HepG2 (cell line): ENCODE results near the gene TNFRSF6B. TPM values are rescaled to one million over a fixed set of nuclear protein-coding genes. Genes with fewer than 3 reads are reported as not detected.

Source experiments
- ATM ChIP-seq: fragments of 450-650 bp; IDR thresholded peaks from 2 replicates; pipeline ENCODE4 v1.7.1; 2017; ENCODE audit warnings: mild to moderate bottlenecking, borderline replicate concordance
- CC2D1A ChIP-seq: sonication (generic); formaldehyde crosslinking; IDR thresholded peaks from 2 replicates; pipeline ENCODE4 v1.8.1; 2023; ENCODE audit warnings: mild to moderate bottlenecking, missing genetic modification reagents
- ESRRA ChIP-seq: sonication (generic); formaldehyde crosslinking; IDR thresholded peaks from 2 replicates; pipeline ENCODE4 v1.5.1; 2020; ENCODE audit warnings: mild to moderate bottlenecking, low read depth, missing genetic modification reagents
- FOSL1 ChIP-seq: sonication (generic); formaldehyde crosslinking; IDR thresholded peaks from 2 replicates; pipeline ENCODE4 v1.9.0; 2021; ENCODE audit warnings: missing genetic modification reagents, borderline replicate concordance
- GABPB1 ChIP-seq: IDR thresholded peaks from 2 replicates; pipeline ENCODE4 v1.6.1; 2016; ENCODE audit warnings: mild to moderate bottlenecking, missing genetic modification reagents, moderate library complexity, missing compliant biosample characterization
- HDAC1 ChIP-seq: sonication (generic); formaldehyde crosslinking; IDR thresholded peaks from 2 replicates; pipeline ENCODE4 v1.5.1; 2020; ENCODE audit warnings: mild to moderate bottlenecking, missing genetic modification reagents
- IRF9 ChIP-seq: sonication (generic); formaldehyde crosslinking; IDR thresholded peaks from 2 replicates; pipeline ENCODE4 v1.8.0; 2022; ENCODE audit warnings: missing genetic modification reagents, mild to moderate bottlenecking, borderline replicate concordance
- PCBP1 ChIP-seq: fragments of 200-400 bp; formaldehyde crosslinking; IDR thresholded peaks from 2 replicates; pipeline ENCODE4 v1.6.1; 2017; ENCODE audit warnings: mild to moderate bottlenecking, low read depth, low read length, borderline replicate concordance
- POLR2G ChIP-seq: fragments of 200-400 bp; formaldehyde crosslinking; IDR thresholded peaks from 2 replicates; pipeline ENCODE4 v1.6.1; 2018; ENCODE audit warnings: mild to moderate bottlenecking, low read depth, low read length, moderate library complexity
- RBM39 ChIP-seq: fragments of 200-400 bp; formaldehyde crosslinking; IDR thresholded peaks from one replicate; pipeline ENCODE4 v1.6.1; 2018; ENCODE audit warnings: antibody characterized with exemption, mild to moderate bottlenecking, low read depth, low read length; ENCODE audit not compliant: poor library complexity, severe bottlenecking
- SMAD1 ChIP-seq: sonication (generic); formaldehyde crosslinking; IDR thresholded peaks from 2 replicates; pipeline ENCODE4 v1.4.0; 2020; ENCODE audit warnings: missing genetic modification reagents, low read depth, mild to moderate bottlenecking, borderline replicate concordance
- SMARCE1 ChIP-seq: fragments of 450-650 bp; IDR thresholded peaks from 2 replicates; pipeline ENCODE4 v1.6.1; 2017; ENCODE audit warnings: borderline replicate concordance
- STAG1 ChIP-seq: sonication (generic); formaldehyde crosslinking; IDR thresholded peaks from 2 replicates; pipeline ENCODE4 v1.4.0; 2020; ENCODE audit warnings: missing genetic modification reagents
- ZBTB33 ChIP-seq: sonication (generic); formaldehyde crosslinking; IDR thresholded peaks from 2 replicates; pipeline ENCODE4 v1.4.0; 2020; ENCODE audit warnings: missing genetic modification reagents
- ZBTB49 ChIP-seq: sonication (generic); formaldehyde crosslinking; IDR thresholded peaks from 2 replicates; pipeline ENCODE4 v1.4.0; 2020; ENCODE audit warnings: missing genetic modification reagents, borderline replicate concordance
- ZNF10 ChIP-seq: sonication (generic); formaldehyde crosslinking; IDR thresholded peaks from 2 replicates; pipeline ENCODE4 v1.4.0; 2020; ENCODE audit warnings: mild to moderate bottlenecking, low read depth, missing genetic modification reagents, borderline replicate concordance
- ZNF678 ChIP-seq: sonication (generic); formaldehyde crosslinking; IDR thresholded peaks from 2 replicates; pipeline ENCODE4 v1.4.0; 2020; ENCODE audit warnings: mild to moderate bottlenecking, missing genetic modification reagents
- ZNF703 ChIP-seq: sonication (generic); formaldehyde crosslinking; IDR thresholded peaks from 2 replicates; pipeline ENCODE4 v1.5.1; 2020; ENCODE audit warnings: missing genetic modification reagents, mild to moderate bottlenecking, moderate library complexity, borderline replicate concordance
- ZNF776 ChIP-seq: sonication (generic); formaldehyde crosslinking; IDR thresholded peaks from 2 replicates; pipeline ENCODE4 v1.4.0; 2020; ENCODE audit warnings: mild to moderate bottlenecking, missing genetic modification reagents
- ZNF800 ChIP-seq: sonication (generic); formaldehyde crosslinking; IDR thresholded peaks from 2 replicates; pipeline ENCODE4 v1.4.0; 2020; ENCODE audit warnings: missing genetic modification reagents
- ZNF816 ChIP-seq: sonication (generic); formaldehyde crosslinking; IDR thresholded peaks from 2 replicates; pipeline ENCODE4 v1.8.0; 2022; ENCODE audit warnings: missing genetic modification reagents, mild to moderate bottlenecking, borderline replicate concordance
- ZNF850 ChIP-seq: sonication (generic); formaldehyde crosslinking; conservative IDR thresholded peaks from 2 replicates; pipeline ENCODE4 v1.9.0; 2021; ENCODE audit warnings: mild to moderate bottlenecking, missing genetic modification reagents
- polyA plus RNA-seq, 8 experiments: library from polyadenylated mRNA; depleted of rRNA in 3 of 8; stranded (reverse) in 7 of 8; unstranded in 1 of 8; fragments of >200 nt; fragmentation: Illumina TruSeq in 4 of 8; extraction: Trizol in 4 of 8; gene quantifications; 2 replicates each; pipeline versions ENCODE4 v1.2.1 to v1.2.3, GENCODE V29; 2011 to 2016; ENCODE audit warnings: low read depth in 4 of 8, missing spikeins in 1 of 8, mixed read lengths in 1 of 8; ENCODE audit not compliant: insufficient read depth in 1 of 8
- total RNA-seq, 5 experiments: library from RNA; depleted of rRNA; stranded (reverse); fragments of >200 nt; fragmentation: Illumina TruSeq; extraction: Trizol; gene quantifications; 2 replicates each; pipeline ENCODE4 v1.2.3, GENCODE V29; 2016; ENCODE audit warnings: low read depth in 1 of 5

TNFRSF6B gene
- total and polyA plus RNA-seq, 2 of the 13 experiments (the other 11 are each of a cell fraction or from before 2014, with no cell fraction given), result 0.24 TPM; not detected in 1

- TF ChIP-seq ZNF703 (CRISPR knock-in tag) (peak; percentile 90), CC2D1A (CRISPR knock-in tag) (0 out of 2 replicates have a peak, but pooled peaks have one; percentile 45), ZNF816 (CRISPR knock-in tag) (no peak), ZNF850 (CRISPR knock-in tag) (no peak), RBM39 (peak; percentile 55), ZNF776 (CRISPR knock-in tag) (peak; percentile 90; the same call in 1 of the 2 replicates), HDAC1 (CRISPR knock-in tag) (peak; percentile 94), ZBTB49 (CRISPR knock-in tag) (no peak; the same call in 1 of the 2 replicates), ZBTB33 (peak; percentile 62), ZNF678 (CRISPR knock-in tag) (peak; percentile 99), GABPB1 (CRISPR knock-in tag) (peak; percentile 57), ZNF10 (no peak; the same call in 1 of the 2 replicates), STAG1 (CRISPR knock-in tag) (peak; percentile 41; the same call in 1 of the 2 replicates), IRF9 (no peak; the same call in 1 of the 2 replicates), POLR2G (peak; percentile 94), SMARCE1 (no peak), ESRRA (CRISPR knock-in tag) (peak; percentile 81), PCBP1 (no peak; the same call in 1 of the 2 replicates), SMAD1 (CRISPR knock-in tag) (peak; percentile 52; the same call in 1 of the 2 replicates), FOSL1 (CRISPR knock-in tag) (peak; percentile 30; the same call in 1 of the 2 replicates), ATM (no peak), ZNF800 (peak; percentile 84; the same call in 1 of the 2 replicates)
These were observed 41.7 kb downstream of the TNFRSF6B start (continued) for GRCh38 chr20:63737945-63738686.
